Mesendoderm (in vitro differentiated cells): ENCODE data around the gene TMEM182.

ENCODE experiments used
- DNase-seq: peaks from one replicate; pipeline ENCODE4 v3.0.0; 2013
- H2AK5ac ChIP-seq: 2 replicates; pipeline ENCODE4 v1.6.1; 2013; ENCODE audit warnings: low read length, inconsistent platforms
- H2BK120ac ChIP-seq: 2 replicates; pipeline ENCODE4 v1.6.1; 2013; ENCODE audit warnings: low read depth, mild to moderate bottlenecking, low read length, moderate library complexity, mixed read lengths
- H2BK15ac ChIP-seq: replicated peaks from 2 replicates; pipeline ENCODE4 v1.6.1; 2013; ENCODE audit warnings: low read depth, mild to moderate bottlenecking, moderate library complexity
- H2BK5ac ChIP-seq: 2 replicates; pipeline ENCODE4 v1.6.1; 2013; ENCODE audit warnings: low read length, inconsistent platforms
- H3K18ac ChIP-seq: 2 replicates; pipeline ENCODE4 v1.6.1; 2013; ENCODE audit warnings: mild to moderate bottlenecking, low read length, mixed read lengths
- H3K23ac ChIP-seq: one replicate; pipeline ENCODE4 v1.6.1; 2013; ENCODE audit warnings: low read length
- H3K27ac ChIP-seq: 2 replicates; pipeline ENCODE4 v1.5.1; 2013; ENCODE audit warnings: low read depth, mild to moderate bottlenecking, inconsistent platforms, low read length, moderate library complexity
- H3K27me3 ChIP-seq: 2 replicates; pipeline ENCODE4 v1.6.1; 2013; ENCODE audit warnings: low read length, control low read depth, mild to moderate bottlenecking, inconsistent platforms; ENCODE audit not compliant: insufficient read depth, poor library complexity
- H3K36me3 ChIP-seq: 2 replicates; pipeline ENCODE4 v1.6.1; 2013; ENCODE audit warnings: low read length, inconsistent platforms; ENCODE audit not compliant: control insufficient read depth, insufficient read depth
- H3K4ac ChIP-seq: one replicate; pipeline ENCODE4 v1.6.1; 2013; ENCODE audit warnings: low read depth, mild to moderate bottlenecking, low read length, moderate library complexity
- H3K4me1 ChIP-seq: 2 replicates; pipeline ENCODE4 v1.6.1; 2013; ENCODE audit warnings: low read depth, low read length, inconsistent platforms; ENCODE audit not compliant: control insufficient read depth
- H3K4me2 ChIP-seq: 2 replicates; pipeline ENCODE4 v1.6.1; 2013; ENCODE audit warnings: low read length
- H3K4me3 ChIP-seq: 2 replicates; pipeline ENCODE4 v1.5.1; 2013; ENCODE audit warnings: mild to moderate bottlenecking, low read length
- H3K56ac ChIP-seq: one replicate; pipeline ENCODE4 v1.6.1; 2013; ENCODE audit warnings: low read length
- H3K79me1 ChIP-seq: 2 replicates; pipeline ENCODE4 v1.6.1; 2013; ENCODE audit warnings: low read length, inconsistent platforms
- H3K79me2 ChIP-seq: 2 replicates; pipeline ENCODE4 v1.6.1; 2013; ENCODE audit warnings: mild to moderate bottlenecking, low read length; ENCODE audit not compliant: control insufficient read depth, insufficient read depth
- H3K9ac ChIP-seq: 2 replicates; pipeline ENCODE4 v1.6.1; 2013; ENCODE audit warnings: low read length, inconsistent platforms
- H4K5ac ChIP-seq: one replicate; pipeline ENCODE4 v1.6.1; 2013; ENCODE audit warnings: low read length
- H4K8ac ChIP-seq: one replicate; pipeline ENCODE4 v1.6.1; 2013; ENCODE audit warnings: low read depth, mild to moderate bottlenecking, control low read depth, low read length, moderate library complexity
- WGBS: extraction: QIAGEN DNeasy Blood & Tissue Kit; methylation state at CpG from one replicate; pipeline ENCODE4 v1.1.7; 2013; ENCODE audit warnings: low lambda C conversion rate, missing lambda C conversion rate; ENCODE audit not compliant: insufficient coverage; ENCODE audit errors: extremely low coverage; 5-methylcytosine and 5-hydroxymethylcytosine counted together

The TMEM182 gene

GRCh38 chr2:102758439-102758838 lies 3.4 kb upstream of the TMEM182 start:
- H3K27me3 ChIP-seq, result no peaks in the 10 kb centered on the region
- H2BK5ac ChIP-seq, result no peak overlapping the region
- no peak overlapping the region for H4K8ac ChIP-seq
- H3K79me2 ChIP-seq, result no peaks in the 10 kb centered on the region
- H3K4me1 ChIP-seq, result no peaks in the 10 kb centered on the region
- H3K18ac ChIP-seq, result no peak overlapping the region
- H2BK15ac ChIP-seq, result no peak overlapping the region
- H3K27ac ChIP-seq, result no peak overlapping the region
- H3K4me2 ChIP-seq, result no peak overlapping the region
- no peaks in the 10 kb centered on the region for H3K36me3 ChIP-seq
- no peak overlapping the region for H2BK120ac ChIP-seq
- no peak overlapping the region for H3K56ac ChIP-seq
- H4K5ac ChIP-seq, result no peak overlapping the region
- no peak overlapping the region for H3K23ac ChIP-seq
- no peak overlapping the region for H3K9ac ChIP-seq
- H2AK5ac ChIP-seq, result no peak overlapping the region
- H3K4me3 ChIP-seq, result no peak overlapping the region
- DNase-seq, result no peak
- H3K79me1 ChIP-seq, result no peaks in the 10 kb centered on the region
- no peak overlapping the region for H3K4ac ChIP-seq

DNA sequence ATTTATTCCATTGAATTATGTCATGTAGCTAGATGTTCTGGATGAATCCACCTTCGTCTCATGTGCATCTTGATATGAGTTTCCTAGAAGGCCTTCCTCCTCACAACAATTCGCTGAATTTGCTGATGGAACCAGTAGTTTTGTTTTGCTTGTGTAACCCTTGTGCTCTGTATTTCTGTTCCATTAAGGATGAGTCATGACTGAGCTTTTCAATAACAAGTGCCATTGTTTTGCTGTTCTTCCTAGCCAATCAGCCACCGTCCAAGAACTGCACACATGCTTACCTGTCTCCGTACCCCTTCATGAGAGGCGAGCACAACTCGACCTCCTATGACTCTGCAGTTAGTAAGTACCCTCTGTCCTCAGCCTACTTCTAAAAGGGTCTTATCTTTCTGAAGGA lies 2.3 kb downstream of the TMEM182 start:
- H3K4me2 ChIP-seq, result no peak overlapping the region
- no peaks in the 10 kb centered on the region for H3K4me1 ChIP-seq
- no peaks in the 10 kb centered on the region for H3K79me1 ChIP-seq
- no peak overlapping the region for H3K18ac ChIP-seq
- H3K23ac ChIP-seq, result no peak overlapping the region
- H3K27ac ChIP-seq, result no peak overlapping the region
- no peak overlapping the region for H2AK5ac ChIP-seq
- no peak overlapping the region for H2BK5ac ChIP-seq
- H3K79me2 ChIP-seq, result no peaks in the 10 kb centered on the region
- no peak overlapping the region for H2BK15ac ChIP-seq
- no peaks in the 10 kb centered on the region for H3K27me3 ChIP-seq
- no peak overlapping the region for H2BK120ac ChIP-seq
- WGBS, result no CpG with 5 or more reads among the region's 6 CpGs
- H3K56ac ChIP-seq, result no peak overlapping the region
- no peaks in the 10 kb centered on the region for H3K36me3 ChIP-seq
- H3K4ac ChIP-seq, result no peak overlapping the region
- H4K8ac ChIP-seq, result no peak overlapping the region
- no peak overlapping the region for H3K4me3 ChIP-seq
- no peak overlapping the region for H3K9ac ChIP-seq
- no peak for DNase-seq
- no peak overlapping the region for H4K5ac ChIP-seq

DNA sequence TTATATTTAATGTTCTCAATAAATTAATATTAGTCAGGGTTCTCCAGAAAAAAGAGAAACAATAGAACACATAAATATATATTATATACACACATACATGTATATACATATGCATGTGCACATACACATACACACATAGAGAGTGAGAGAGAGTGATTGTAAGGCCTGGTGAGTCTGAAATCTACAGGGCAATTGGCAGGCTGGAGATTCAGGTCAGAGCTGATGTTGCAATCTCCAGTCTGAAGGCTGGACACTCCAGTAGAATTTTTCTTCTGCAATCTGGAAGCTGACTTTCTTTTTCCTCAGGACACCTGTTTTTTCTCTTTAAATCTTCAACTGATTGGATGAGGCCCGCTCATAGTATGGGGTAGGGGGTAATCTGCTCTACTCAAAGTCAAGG lies 3.2 kb downstream of the TMEM182 start:
- no peak overlapping the region for H2AK5ac ChIP-seq
- no peaks in the 10 kb centered on the region for H3K79me1 ChIP-seq
- H2BK15ac ChIP-seq, result no peak overlapping the region
- H3K18ac ChIP-seq, result no peak overlapping the region
- WGBS, result no CpG with 5 or more reads among the region's 1 CpG
- no peak overlapping the region for H3K4me2 ChIP-seq
- no peaks in the 10 kb centered on the region for H3K4me1 ChIP-seq
- no peak overlapping the region for H3K4ac ChIP-seq
- no peak overlapping the region for H3K23ac ChIP-seq
- no peak overlapping the region for H2BK120ac ChIP-seq
- H4K8ac ChIP-seq, result no peak overlapping the region
- no peaks in the 10 kb centered on the region for H3K27me3 ChIP-seq
- no peaks in the 10 kb centered on the region for H3K79me2 ChIP-seq
- DNase-seq, result no peak
- H3K9ac ChIP-seq, result no peak overlapping the region
- no peak overlapping the region for H2BK5ac ChIP-seq
- no peak overlapping the region for H3K56ac ChIP-seq
- H4K5ac ChIP-seq, result no peak overlapping the region
- no peaks in the 10 kb centered on the region for H3K36me3 ChIP-seq
- H3K4me3 ChIP-seq, result no peak overlapping the region
- no peak overlapping the region for H3K27ac ChIP-seq

GRCh38 chr2:102768253-102768652 lies 6.4 kb downstream of the TMEM182 start:
- H3K9ac ChIP-seq, result no peak overlapping the region
- DNase-seq, result no peak
- no peak overlapping the region for H2BK15ac ChIP-seq
- no peak overlapping the region for H4K8ac ChIP-seq
- H2BK5ac ChIP-seq, result no peak overlapping the region
- no peaks in the 10 kb centered on the region for H3K4me1 ChIP-seq
- no peaks in the 10 kb centered on the region for H3K79me1 ChIP-seq
- H3K4ac ChIP-seq, result no peak overlapping the region
- WGBS, result no CpG with 5 or more reads among the region's 3 CpGs
- H3K23ac ChIP-seq, result no peak overlapping the region
- H3K4me3 ChIP-seq, result no peak overlapping the region
- no peaks in the 10 kb centered on the region for H3K36me3 ChIP-seq
- no peaks in the 10 kb centered on the region for H3K27me3 ChIP-seq
- no peak overlapping the region for H3K4me2 ChIP-seq
- H4K5ac ChIP-seq, result no peak overlapping the region
- no peak overlapping the region for H2AK5ac ChIP-seq
- H3K27ac ChIP-seq, result no peak overlapping the region
- H3K56ac ChIP-seq, result no peak overlapping the region
- no peak overlapping the region for H3K18ac ChIP-seq
- no peaks in the 10 kb centered on the region for H3K79me2 ChIP-seq
- H2BK120ac ChIP-seq, result no peak overlapping the region

DNA sequence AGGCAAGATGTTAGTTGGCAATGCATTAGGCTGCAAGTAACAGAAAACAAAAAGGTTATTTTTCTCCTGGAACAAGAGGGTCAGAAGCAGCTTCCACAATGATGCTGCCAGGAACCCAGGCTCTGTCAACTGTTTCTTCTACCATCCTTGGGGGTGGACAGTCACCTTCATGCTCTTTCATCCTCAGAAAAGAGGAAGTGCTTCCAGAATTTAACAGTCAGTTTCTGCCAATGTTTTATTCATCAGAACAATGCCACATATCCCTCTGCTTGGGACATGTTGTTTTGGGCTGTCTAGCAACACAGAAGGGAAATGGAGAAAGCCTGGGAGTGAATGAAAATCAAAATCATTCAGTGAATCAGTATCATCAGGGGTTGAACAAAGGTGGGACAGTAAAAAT lies 7.1 kb downstream of the TMEM182 start:
- Histone ChIP-seq H2BK120ac (no peak overlapping the region), H4K5ac (no peak overlapping the region), H3K56ac (no peak overlapping the region), H3K27me3 (no peaks in the 10 kb centered on the region), H3K23ac (no peak overlapping the region), H3K27ac (no peak overlapping the region), H3K4me3 (no peak overlapping the region), H2AK5ac (no peak overlapping the region), H3K4me1 (no peaks in the 10 kb centered on the region), H3K9ac (no peak overlapping the region), H3K4ac (no peak overlapping the region), H3K18ac (no peak overlapping the region), H3K79me2 (no peaks in the 10 kb centered on the region), H3K79me1 (no peaks in the 10 kb centered on the region), H4K8ac (no peak overlapping the region), H3K4me2 (no peak overlapping the region), H2BK15ac (no peak overlapping the region), H2BK5ac (no peak overlapping the region), H3K36me3 (no peaks in the 10 kb centered on the region)
- DNase-seq, result no peak

DNA sequence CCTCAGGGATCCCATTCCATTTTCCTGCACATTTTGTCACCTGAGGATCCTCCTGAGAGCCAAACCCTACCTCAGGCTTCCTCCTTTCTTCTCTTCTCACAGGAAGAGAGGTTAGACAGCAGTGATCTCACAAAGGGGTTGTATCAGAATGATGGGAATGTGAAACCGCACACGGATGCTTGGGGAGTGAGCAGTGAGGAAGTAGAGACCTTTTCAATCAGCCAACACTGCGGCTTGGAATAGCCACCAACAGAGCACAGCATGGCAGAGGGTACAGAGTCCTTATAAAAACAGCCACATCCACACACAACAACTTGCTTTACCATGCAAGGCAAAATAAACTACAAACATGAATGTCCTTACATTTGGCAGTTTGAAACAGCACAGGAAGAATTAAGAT lies 8.7 kb downstream of the TMEM182 start:
- no peak overlapping the region for H4K5ac ChIP-seq
- H2BK15ac ChIP-seq, result no peak overlapping the region
- H3K4me1 ChIP-seq, result no peaks in the 10 kb centered on the region
- no peak overlapping the region for H3K27ac ChIP-seq
- no peaks in the 10 kb centered on the region for H3K36me3 ChIP-seq
- no peak overlapping the region for H3K56ac ChIP-seq
- H2BK5ac ChIP-seq, result no peak overlapping the region
- no peaks in the 10 kb centered on the region for H3K79me2 ChIP-seq
- no peak overlapping the region for H3K4me2 ChIP-seq
- no peaks in the 10 kb centered on the region for H3K27me3 ChIP-seq
- no peak overlapping the region for H2BK120ac ChIP-seq
- H3K9ac ChIP-seq, result no peak overlapping the region
- DNase-seq, result no peak
- no peak overlapping the region for H3K23ac ChIP-seq
- no CpG with 5 or more reads among the region's 3 CpGs for WGBS
- H3K79me1 ChIP-seq, result no peaks in the 10 kb centered on the region
- H3K4ac ChIP-seq, result no peak overlapping the region
- H3K18ac ChIP-seq, result no peak overlapping the region
- H2AK5ac ChIP-seq, result no peak overlapping the region
- no peak overlapping the region for H3K4me3 ChIP-seq
- no peak overlapping the region for H4K8ac ChIP-seq
